Gastrocnemius medialis (tissue), 4 donors: ENCODE results near the gene UGGT1. TPM values are rescaled to one million over a fixed set of nuclear protein-coding genes. Genes with fewer than 3 reads are reported as not detected.

ENCODE experiments used
- ATAC-seq, 2 donors: fragments of 150-250 bp; one replicate each; pipeline ENCODE4 v1.9.1; 2016
- DNase-seq, 2 donors: peaks; one replicate each; pipeline ENCODE4 v3.0.0-alpha.2; 2019
- H3K27ac ChIP-seq, 4 donors: fragments of 200-600 bp; sonication (generic); 1 replicate in 1 of 4; 2 replicates in 3 of 4; pipeline ENCODE4 v1.5.1; 2016 to 2018; ENCODE audit warnings: mild to moderate bottlenecking in 2 of 4, moderate library complexity in 1 of 4
- H3K27me3 ChIP-seq, 3 donors: fragments of 200-600 bp; sonication (generic) in 2 of 3; 1 replicate in 1 of 3; 2 replicates in 2 of 3; pipeline versions ENCODE4 v1.5.1 to v1.6.0; 2016 to 2019; ENCODE audit warnings: mild to moderate bottlenecking in 1 of 3, moderate library complexity in 1 of 3
- H3K36me3 ChIP-seq, 2 donors: fragments of 200-600 bp; sonication (generic) in 1 of 2; one replicate each; pipeline ENCODE4 v1.5.1; 2017 to 2018
- H3K4me1 ChIP-seq, 2 donors: fragments of 200-600 bp; sonication (generic) in 1 of 2; one replicate each; pipeline ENCODE4 v1.5.1; 2016 to 2017; ENCODE audit warnings: mild to moderate bottlenecking in 2 of 2
- H3K4me3 ChIP-seq, 4 donors: fragments of 200-600 bp; sonication (generic) in 3 of 4; 1 replicate in 1 of 4; 2 replicates in 3 of 4; pipeline ENCODE4 v1.5.1; 2016 to 2019; ENCODE audit warnings: mild to moderate bottlenecking in 2 of 4
- H3K9me3 ChIP-seq, 3 donors: fragments of 200-600 bp; sonication (generic) in 2 of 3; 1 replicate in 1 of 3; 2 replicates in 2 of 3; pipeline ENCODE4 v1.5.1; 2016 to 2019
- CTCF ChIP-seq, 5 experiments: fragments of 450-650 bp in 3 of 5; fragments of 200-600 bp in 2 of 5; sonication (generic) in 2 of 5; IDR thresholded peaks in 4 of 5; conservative IDR thresholded peaks in 1 of 5; 1 replicate in 4 of 5; 2 replicates in 1 of 5; pipeline ENCODE4 v1.5.1; 2016 to 2019; ENCODE audit warnings: antibody characterized with exemption in 5 of 5, mild to moderate bottlenecking in 3 of 5, moderate library complexity in 3 of 5
- POLR2A ChIP-seq, 2 donors: fragments of 450-650 bp; IDR thresholded peaks; one replicate each; pipeline ENCODE4 v1.6.1; 2017; ENCODE audit warnings: antibody characterized with exemption in 2 of 2, mild to moderate bottlenecking in 2 of 2, moderate library complexity in 2 of 2
- in situ Hi-C, 4 donors: fragments of 200-750 bp; cut with MboI; loops; one replicate each; pipeline versions ENCODE4 v1.15.0 to v1.8.0; 2017; ENCODE audit warnings: low sequenced_read_pairs in 4 of 4
- intact Hi-C: fragments of 100-400 bp; cut with DNase I; formaldehyde crosslinking; loops from one replicate; pipeline ENCODE4 v1.15.1; 2023; ENCODE audit warnings: low total_unique reads
- total RNA-seq, 4 donors: library from RNA; depleted of rRNA; stranded (reverse); fragments of >200 nt; gene quantifications; one replicate each; pipeline versions ENCODE4 v1.1.0 to v1.2.3, GENCODE V29; 2016

Gene UGGT1
- total RNA-seq, 4 donors from 2014 or later, result 35.1 to 51.7 (median 45.2) TPM

- no peak overlapping the region for H3K4me3 ChIP-seq
- no peak for DNase-seq
- ATAC-seq, result peak in 1 of 2 donors; percentile 39
- TF ChIP-seq CTCF (IDR thresholded peaks at IDR 0.05 in 4 of 5, conservative IDR thresholded peaks at IDR 0.05 in 1 of 5) (no peak), POLR2A (IDR thresholded peaks at IDR 0.05) (no peak)
- intact Hi-C loops, result no loop called here
- H3K27me3 ChIP-seq, result no peaks in the 10 kb centered on the region
- no peaks in the 10 kb centered on the region for H3K9me3 ChIP-seq
- in situ Hi-C loops, result no loop called here
- no peak overlapping the region for H3K27ac ChIP-seq
- no peaks in the 10 kb centered on the region for H3K36me3 ChIP-seq
- no peaks in the 10 kb centered on the region for H3K4me1 ChIP-seq
Measured at GRCh38 chr2:128069769-128070168, 21.2 kb upstream of the UGGT1 start.

- intact Hi-C loops (no loop called here), in situ Hi-C loops (no loop called here)
- Histone ChIP-seq H3K4me1 (no peaks in the 10 kb centered on the region), H3K9me3 (no peaks in the 10 kb centered on the region), H3K27ac (no peak overlapping the region), H3K36me3 (no peaks in the 10 kb centered on the region), H3K4me3 (no peak overlapping the region), H3K27me3 (no peaks in the 10 kb centered on the region)
- DNase-seq, result no peak
- TF ChIP-seq POLR2A (IDR thresholded peaks at IDR 0.05), result no peak
- TF ChIP-seq CTCF (IDR thresholded peaks at IDR 0.05 in 4 of 5, conservative IDR thresholded peaks at IDR 0.05 in 1 of 5), result no peak
- no peak for ATAC-seq
Measured at GRCh38 chr2:128073278-128073677, 17.7 kb upstream of the UGGT1 start.

GRCh38 chr2:128076461-128077106 is 14.4 kb upstream of the UGGT1 start:
- ATAC-seq (no peak), DNase-seq (no peak)
- H3K27ac ChIP-seq, result no peak overlapping the region
- in situ Hi-C loops (no loop called here), intact Hi-C loops (no loop called here)
- no peaks in the 10 kb centered on the region for H3K27me3 ChIP-seq
- no peak for TF ChIP-seq CTCF (IDR thresholded peaks at IDR 0.05 in 4 of 5, conservative IDR thresholded peaks at IDR 0.05 in 1 of 5)
- no peak for TF ChIP-seq POLR2A (IDR thresholded peaks at IDR 0.05)
- no peaks in the 10 kb centered on the region for H3K4me1 ChIP-seq
- no peaks in the 10 kb centered on the region for H3K9me3 ChIP-seq
- H3K36me3 ChIP-seq, result no peaks in the 10 kb centered on the region
- no peak overlapping the region for H3K4me3 ChIP-seq

- H3K36me3 ChIP-seq, result no peaks in the 10 kb centered on the region
Measured at GRCh38 chr2:128084757-128085156, 6.2 kb upstream of the UGGT1 start.

More at GRCh38 chr2:128084757-128085156, 6.2 kb upstream of the UGGT1 start:
- no peaks in the 10 kb centered on the region for H3K27me3 ChIP-seq
- no peak overlapping the region for H3K4me3 ChIP-seq
- ATAC-seq, result no peak
- no peak for DNase-seq
- H3K9me3 ChIP-seq, result peaks cover 0 to 4% (median 0%) of the 10 kb centered on the region in 3 donors
- in situ Hi-C loops (loop anchor here in 2 of 4 donors (10.0 kb wide), 2 partner anchors 50 to 200 kb away; partner anchors contain the start of gene AMMECR1L (in 1 of the 2)), intact Hi-C loops (no loop called here)
- no peaks in the 10 kb centered on the region for H3K4me1 ChIP-seq
- no peak overlapping the region for H3K27ac ChIP-seq
- TF ChIP-seq CTCF (IDR thresholded peaks at IDR 0.05 in 4 of 5, conservative IDR thresholded peaks at IDR 0.05 in 1 of 5) (no peak), POLR2A (IDR thresholded peaks at IDR 0.05) (no peak)
